Mammary epithelial cell (primary cell): ENCODE results near the gene C19orf33.

Source experiments
- EZH2 ChIP-seq: IDR thresholded peaks from 2 replicates; pipeline ENCODE4 v1.6.1; 2012; ENCODE audit warnings: low read length, inconsistent platforms, borderline replicate concordance
- TF ChIP-seq, protein P1 (sequence below), 2 donors: IDR thresholded peaks in 1 of 2; conservative IDR thresholded peaks in 1 of 2; 2 replicates each; pipeline ENCODE4 v1.5.1; 2011 to 2012; ENCODE audit warnings: inconsistent platforms in 2 of 2, low read length in 2 of 2, mild to moderate bottlenecking in 2 of 2, control low read depth in 1 of 2, low read depth in 1 of 2; ENCODE audit not compliant: insufficient read depth in 1 of 2; ENCODE audit errors: extremely low read depth in 1 of 2

DNA sequence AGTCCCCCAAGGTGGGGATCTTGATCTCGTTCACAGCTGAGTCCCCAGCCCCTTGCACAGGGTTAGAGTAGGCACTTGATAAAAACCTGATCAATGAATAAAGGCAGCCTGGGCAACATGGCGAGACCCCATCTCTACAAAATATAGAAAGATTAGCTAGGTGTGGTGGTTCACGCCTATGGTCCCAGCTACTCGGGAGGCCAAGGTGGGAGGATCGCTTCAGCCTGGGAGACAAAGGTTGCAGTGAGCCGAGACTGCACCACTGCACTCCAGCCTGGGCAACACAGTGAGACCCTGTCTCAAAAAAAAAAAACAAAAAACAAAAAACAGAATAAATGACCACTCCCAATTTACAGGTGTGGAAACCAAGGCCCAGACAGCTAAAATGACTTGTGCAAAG lies 6.9 kb downstream of the C19orf33 start:
- TF ChIP-seq, protein P1, sequence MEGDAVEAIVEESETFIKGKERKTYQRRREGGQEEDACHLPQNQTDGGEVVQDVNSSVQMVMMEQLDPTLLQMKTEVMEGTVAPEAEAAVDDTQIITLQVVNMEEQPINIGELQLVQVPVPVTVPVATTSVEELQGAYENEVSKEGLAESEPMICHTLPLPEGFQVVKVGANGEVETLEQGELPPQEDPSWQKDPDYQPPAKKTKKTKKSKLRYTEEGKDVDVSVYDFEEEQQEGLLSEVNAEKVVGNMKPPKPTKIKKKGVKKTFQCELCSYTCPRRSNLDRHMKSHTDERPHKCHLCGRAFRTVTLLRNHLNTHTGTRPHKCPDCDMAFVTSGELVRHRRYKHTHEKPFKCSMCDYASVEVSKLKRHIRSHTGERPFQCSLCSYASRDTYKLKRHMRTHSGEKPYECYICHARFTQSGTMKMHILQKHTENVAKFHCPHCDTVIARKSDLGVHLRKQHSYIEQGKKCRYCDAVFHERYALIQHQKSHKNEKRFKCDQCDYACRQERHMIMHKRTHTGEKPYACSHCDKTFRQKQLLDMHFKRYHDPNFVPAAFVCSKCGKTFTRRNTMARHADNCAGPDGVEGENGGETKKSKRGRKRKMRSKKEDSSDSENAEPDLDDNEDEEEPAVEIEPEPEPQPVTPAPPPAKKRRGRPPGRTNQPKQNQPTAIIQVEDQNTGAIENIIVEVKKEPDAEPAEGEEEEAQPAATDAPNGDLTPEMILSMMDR (conservative IDR thresholded peaks at IDR 0.05 in 1 of 2, IDR thresholded peaks at IDR 0.05 in 1 of 2; ENCODE audit: extremely low read depth in 1 of 2, insufficient read depth in 1 of 2, low read depth in 1 of 2, low read length in 2 of 2), result no peak
- TF ChIP-seq EZH2, result no peak
